ENCODE results near the gene GTF2A1L. TPM values are rescaled to one million over a fixed set of nuclear protein-coding genes. Genes with fewer than 3 reads are reported as not detected.
A peak's percentile ranks its signal among the peaks of the same experiment; 100 is the strongest.

Gene GTF2A1L
- total RNA-seq, 1 donor from 2014 or later, result not detected

GRCh38 chr2:48725696-48726494 is 108.2 kb downstream of the GTF2A1L start:
- DNase-seq (ENCODE audit: low spot score in 2 of 2) (peak in 1 of 2 donors; percentile 26), FAIRE-seq (no peak)

- FAIRE-seq (no peak), DNase-seq (ENCODE audit: low spot score in 2 of 2) (no peak)
Measured at GRCh38 chr2:48727560-48727959, 109.9 kb downstream of the GTF2A1L start.

DNA sequence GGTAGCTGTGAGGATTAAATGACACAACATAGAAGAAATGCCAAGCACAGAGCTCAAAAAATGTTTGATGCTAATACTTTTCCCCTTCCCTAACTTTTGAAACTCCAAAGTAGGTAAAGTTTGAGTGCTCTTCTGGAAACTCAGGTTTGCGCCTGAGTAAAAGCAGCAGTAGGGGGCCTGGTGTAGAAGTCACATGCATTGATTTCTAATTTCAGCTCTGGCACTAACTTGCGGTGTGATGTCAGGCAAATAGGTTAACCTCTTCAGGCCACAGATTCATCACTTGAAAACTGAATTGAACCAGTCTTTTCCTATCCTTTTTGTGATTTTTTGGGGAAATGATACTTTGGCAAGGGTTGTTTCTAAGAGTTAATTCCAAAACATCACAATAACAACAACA is 110.6 kb downstream of the GTF2A1L start:
- DNase-seq (ENCODE audit: low spot score in 2 of 2) (no peak), FAIRE-seq (no peak)

- FAIRE-seq (no peak), DNase-seq (ENCODE audit: low spot score in 2 of 2) (no peak)
Measured at GRCh38 chr2:48728840-48729239, 111.2 kb downstream of the GTF2A1L start.

Small RNAs within 50 kb of the gene (small RNA-seq; reads per million reads assigned to genes)
- gene TPT1P11, result not detected

Other genes with a start within 250 kb of the GTF2A1L start
- gene PPP1R21, start 177.1 kb upstream of the GTF2A1L start, total RNA-seq, result 53.8 TPM
- 3.7 TPM for gene STON1, start 87.7 kb upstream of the GTF2A1L start, total RNA-seq
- gene LHCGR, start 137.9 kb downstream of the GTF2A1L start, total RNA-seq, result under 0.01 TPM

Measured in frontal cortex (tissue), 4 donors.